NCI-H2196 (cell line): ENCODE results near the gene LHFPL5.

Source experiments
- DNase-seq: peaks from one replicate; lab custom pipeline; 2025; ENCODE audit not compliant: unreplicated experiment; lab: John Stamatoyannopoulos, UW

LHFPL5 gene

DNA sequence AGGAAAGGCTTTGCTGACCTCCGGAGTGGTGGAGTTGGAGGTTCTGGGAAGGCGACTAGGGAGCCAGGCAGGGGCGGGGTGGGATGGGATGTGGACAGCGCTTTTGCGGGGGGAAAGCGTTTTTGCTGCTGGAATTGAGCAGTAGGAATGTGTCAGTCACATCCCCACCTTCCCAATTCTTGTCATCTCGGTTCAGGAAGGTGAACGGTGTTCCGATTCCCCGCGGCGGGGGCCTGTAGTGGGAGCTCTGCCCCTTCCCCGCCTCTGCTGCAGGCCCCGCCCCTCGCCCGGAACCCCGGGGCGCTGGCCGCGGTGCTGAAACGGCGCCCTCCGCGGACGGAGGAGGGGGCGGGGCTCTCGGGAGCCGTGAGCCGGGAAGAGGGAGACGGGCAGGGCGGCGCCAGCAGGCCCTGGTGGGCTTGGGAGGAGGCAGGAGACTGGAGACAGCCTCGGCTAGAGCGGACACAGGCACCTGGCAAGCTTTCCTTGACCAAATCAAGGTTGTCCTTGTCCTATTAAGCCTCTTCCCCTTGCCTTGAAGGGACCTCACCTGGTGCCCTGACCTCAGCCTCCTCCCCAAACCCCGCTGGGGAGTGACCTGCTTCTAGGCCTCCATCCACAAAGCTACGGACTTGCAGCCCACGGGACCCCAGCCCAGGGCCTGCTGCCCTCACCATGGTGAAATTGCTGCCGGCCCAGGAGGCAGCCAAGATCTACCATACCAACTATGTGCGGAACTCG, at the start of gene LHFPL5:
TSS of gene LHFPL5 (plus strand) at position 357 of the 741 bp plus-strand sequence. CDS start at position 676, 319 bp downstream.
- peak; percentile 87 for DNase-seq

DNA sequence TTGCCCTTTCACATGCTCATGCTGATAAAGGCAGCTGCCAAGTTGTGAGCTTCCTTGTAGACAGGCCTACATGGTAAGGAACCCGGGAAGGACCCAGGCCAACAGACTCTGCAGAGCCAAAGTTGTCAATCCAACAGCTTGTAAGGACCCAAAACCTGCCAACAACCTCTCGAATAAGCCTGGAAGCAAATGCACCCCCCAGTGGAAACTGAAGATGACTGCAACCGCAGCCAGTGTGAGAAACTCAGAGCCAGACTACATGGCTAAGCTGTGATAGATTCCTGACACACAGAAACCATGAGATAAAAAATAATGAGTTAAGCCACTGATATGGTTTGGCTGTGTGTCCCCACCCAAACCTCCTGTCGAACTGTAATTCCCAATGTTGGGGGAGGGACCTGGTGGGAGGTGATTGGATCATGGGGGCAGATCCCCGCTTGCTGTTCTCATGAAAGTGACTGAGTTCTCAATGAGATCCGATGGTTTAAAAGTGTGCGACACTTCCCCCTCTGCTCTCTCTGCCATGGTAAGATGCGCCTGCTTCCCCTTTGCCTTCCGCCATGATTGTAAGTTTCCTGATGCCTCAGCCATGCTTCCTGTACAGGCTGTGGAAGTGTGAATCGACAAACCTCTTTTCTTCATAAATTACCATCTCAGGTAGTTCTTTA, 47.6 kb upstream of the LHFPL5 start:
- no peak for DNase-seq

DNA sequence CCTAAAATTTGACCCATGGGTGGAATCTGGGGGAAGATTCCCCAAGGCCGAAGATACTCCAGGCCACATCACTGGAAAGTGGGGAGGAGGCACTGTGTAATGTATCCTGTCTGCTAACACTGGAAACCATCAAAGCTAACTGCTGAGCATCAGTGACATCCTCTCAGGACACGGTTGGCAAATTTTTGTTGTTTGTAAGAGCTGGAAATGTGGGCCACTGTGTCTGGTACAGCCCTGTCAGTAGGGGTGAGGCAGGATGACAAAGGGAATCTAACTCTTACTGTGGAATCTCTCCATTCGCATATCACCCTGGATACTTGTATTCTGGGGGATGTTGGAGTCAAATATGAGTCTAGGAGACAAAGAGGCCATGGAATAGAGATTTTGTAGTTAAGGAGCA, 45.7 kb upstream of the LHFPL5 start:
- DNase-seq: no peak

DNA sequence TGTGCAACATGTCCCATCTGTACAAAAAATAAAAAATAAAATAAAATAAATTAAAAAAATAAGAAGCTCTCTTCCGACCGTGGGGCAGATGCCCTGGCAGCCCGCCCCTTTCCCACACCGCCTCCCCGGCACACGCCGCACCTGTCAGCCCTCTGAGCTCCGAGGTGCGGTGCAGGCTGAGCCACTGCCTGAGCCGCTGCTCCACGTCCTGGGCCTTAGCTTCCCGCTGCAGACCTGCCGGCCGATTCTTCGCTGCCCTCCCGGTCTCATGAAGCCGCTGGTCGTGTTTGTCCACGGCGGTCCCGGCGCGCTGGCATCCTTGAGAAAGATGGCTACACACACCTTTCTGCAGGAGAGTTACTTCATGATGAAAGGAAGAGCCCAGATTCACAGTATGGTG, 39.4 kb upstream of the LHFPL5 start:
- no peak for DNase-seq

DNA sequence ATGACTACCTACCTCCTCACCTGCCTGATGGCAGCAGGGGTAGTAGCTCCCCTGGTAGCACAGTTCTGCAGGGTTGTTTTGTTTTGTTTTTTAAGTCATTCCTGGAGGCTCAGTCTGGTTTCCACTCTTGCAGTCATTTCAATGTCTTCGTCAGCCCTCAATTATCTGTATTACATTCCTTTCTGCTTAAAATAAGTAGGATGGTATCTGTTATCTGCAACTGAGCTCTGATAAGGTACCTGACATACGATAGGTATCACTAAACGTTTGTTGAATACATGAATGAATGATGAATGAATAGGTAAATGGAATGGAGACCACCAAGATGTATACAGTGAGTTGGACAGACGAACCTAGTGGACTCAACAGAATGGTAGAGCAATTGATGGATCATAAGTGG, 35.9 kb upstream of the LHFPL5 start:
- DNase-seq: no peak

DNA sequence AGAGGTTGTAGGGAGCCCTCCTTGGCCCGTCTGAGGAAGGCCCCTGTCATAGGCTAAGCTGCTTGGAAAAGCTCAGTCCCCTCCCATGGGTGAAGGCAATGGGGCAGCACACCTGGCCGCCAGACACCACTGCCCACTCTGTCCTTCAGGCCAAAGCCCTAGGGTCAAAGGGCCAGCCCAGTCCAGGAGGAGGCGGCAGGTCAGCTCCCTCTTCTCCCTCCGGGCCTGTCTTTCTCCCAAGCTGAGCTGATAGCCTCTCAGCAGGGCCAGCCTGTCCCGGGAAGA, 33.9 kb upstream of the LHFPL5 start:
- DNase-seq: no peak

DNA sequence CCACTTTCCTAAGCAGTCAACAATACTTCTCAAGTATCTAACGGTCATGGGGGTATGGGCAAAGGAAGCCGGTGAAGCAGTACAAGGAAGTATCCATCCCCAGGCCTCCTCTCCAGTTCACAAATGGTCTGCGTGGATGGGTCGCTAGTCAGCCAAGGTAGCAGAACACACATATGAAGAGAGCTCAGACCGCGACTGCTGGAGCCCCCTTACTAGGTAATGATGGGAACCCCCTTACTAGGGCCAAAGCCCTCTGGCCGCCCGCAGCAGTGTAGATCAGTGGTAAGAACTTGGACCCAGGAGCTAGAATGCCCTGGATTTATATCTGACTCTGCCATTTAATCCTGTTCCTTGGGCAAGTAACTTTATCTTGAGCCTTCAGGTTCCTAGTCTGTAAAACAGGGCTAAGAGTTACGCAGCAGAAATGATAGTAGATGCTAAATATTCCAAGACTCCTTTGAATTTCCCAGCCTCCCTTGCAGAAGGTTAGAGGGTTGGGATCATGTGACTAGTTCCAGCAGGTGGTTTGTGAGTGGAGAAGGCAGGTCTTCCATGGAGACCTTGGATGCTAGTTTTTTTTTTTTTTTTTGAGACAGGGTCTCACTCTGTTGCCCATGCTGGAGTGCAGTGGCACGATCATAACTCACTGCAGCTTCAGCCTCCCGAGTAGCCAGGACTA, 30.9 kb upstream of the LHFPL5 start:
- no peak for DNase-seq

DNA sequence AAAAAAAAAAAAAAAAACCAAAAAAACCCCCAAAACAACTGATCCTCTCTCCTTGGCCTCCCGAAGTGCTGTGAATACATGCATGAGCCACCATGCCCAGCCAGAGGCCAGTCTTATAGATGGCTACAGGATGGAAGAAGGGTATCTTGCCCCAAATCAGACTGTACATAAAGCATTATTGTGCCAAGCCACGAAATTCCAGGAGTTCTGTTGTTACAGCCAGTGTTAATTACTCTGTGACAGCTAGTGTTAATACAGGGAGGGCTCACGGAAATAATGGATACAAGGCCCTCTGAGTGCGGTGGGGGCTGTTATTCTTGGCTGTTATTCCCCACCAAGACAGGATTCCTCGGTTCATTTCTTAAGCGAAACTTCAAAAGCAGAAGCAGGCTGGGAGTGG, 30.1 kb upstream of the LHFPL5 start:
- DNase-seq: no peak

DNA sequence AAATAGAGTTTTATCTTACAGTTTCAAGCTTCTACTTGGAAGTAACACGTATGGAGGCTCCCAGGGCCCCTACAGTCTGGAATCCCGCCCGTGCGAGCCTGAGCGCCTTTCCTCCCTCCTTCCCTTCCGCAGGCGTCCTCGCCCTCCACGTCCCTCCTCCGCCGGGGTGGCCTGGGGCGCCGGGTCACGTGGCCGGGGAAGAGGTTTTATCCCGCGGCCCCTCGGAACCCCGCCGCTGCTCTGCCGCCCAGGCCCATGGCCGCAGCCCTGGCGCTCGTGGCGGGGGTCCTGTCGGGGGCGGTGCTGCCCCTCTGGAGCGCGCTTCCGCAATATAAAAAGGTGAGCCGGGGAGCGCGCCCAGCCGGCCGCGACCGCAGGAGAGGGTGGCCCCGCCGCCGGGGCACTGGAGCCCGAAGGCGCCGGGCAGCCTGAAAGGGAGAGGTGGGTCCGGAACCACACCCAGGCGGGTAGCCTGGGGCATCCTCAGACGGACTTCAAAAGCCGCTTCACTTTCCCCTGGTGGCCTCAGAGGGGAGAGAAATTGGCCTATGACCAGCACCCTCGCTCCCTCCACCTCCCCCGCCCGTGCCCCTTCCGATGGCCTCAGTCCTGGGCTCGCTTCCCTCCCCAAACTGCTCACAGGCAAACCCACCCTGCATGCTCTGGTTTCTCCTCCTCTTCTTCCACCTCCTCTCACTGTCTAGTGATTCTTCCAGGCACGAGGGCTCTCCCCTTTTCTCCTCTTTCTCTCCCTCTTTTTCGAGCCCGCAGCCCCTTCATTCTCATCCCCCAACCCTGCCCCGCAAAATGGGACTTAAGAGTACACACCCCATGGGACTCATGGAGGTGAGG, 28.6 kb upstream of the LHFPL5 start, which contains the start of gene CLPSL2:
TSS of gene CLPSL2 (plus strand) at position 235 of the 852 bp plus-strand sequence. CDS start at position 256, 21 bp downstream.
- DNase-seq: no peak

DNA sequence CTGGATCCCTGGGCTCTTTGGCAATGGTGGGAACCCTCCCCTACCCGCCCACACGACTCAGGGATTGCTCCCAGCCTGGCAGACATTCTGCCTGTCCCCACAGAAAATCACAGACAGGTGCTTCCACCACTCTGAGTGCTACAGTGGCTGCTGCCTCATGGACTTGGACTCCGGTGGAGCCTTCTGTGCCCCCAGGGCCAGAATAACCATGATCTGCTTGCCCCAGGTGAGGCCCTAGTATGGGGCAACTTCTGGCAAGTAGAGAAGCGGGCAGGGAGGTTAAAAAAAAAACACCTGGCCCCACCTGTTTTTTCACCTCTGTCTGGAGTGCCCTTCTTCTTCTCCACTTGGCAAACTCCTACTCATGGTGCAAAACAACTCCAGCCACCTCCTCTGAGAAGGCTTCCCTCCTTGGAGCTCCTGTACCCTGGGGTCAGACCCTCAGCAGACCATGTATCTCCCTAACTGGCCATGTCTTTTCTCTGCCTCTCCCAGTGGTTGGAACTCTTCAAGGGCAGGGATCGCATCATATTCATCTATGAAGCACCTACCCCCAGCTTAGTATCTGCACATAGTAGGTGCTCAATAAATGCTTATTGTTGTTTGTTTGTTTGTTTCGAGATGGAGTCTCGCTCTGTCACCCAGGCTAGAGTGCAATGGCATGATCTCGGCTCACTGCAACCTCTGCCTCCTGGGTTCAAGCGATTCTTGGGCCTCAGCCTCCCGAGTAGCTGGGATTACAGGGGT, 27.6 kb upstream of the LHFPL5 start:
- no peak for DNase-seq

DNA sequence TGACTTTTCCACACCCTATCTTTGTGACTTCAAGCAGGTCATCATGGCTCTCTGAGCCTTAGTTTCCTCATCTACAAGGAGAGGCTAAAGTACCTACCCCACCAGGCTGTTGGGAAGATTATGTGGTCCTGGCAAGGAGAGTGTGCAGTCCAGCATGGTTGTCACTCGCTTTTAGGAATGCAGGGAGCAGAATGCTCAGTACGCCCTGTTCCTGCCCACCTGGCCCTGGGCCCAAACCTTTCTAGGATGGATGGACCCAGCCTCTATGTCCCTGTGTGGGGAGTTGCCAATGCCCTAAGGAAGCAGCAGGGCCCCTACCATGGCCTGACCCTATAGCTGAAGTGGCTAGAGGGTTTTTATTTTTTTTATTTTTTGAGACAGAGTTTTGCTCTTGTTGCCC, 26.7 kb upstream of the LHFPL5 start:
- DNase-seq: no peak

DNA sequence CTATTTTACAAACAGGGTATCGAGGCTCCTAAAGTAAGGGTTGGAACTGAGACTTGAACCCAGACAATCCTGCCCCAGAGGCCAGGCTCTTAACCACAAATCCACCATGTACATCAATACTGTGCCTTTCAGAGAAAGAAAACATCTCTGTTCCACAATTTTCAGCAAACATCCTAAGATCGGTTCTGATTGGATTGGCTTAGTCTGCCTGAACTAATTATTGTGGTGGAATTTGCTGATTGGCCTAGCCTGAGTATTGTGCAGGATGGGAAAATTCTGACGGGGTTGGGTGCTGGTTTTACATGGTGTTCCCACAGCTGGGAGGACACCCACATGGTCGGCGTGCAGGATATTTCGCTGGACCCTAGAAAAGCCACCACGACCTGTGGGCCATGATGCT, 24.4 kb upstream of the LHFPL5 start, which contains the start of gene CLPSL1:
TSS of gene CLPSL1 (plus strand) at position 301 of the 400 bp plus-strand sequence. CDS start at position 393, 92 bp downstream.
- DNase-seq: no peak

DNA sequence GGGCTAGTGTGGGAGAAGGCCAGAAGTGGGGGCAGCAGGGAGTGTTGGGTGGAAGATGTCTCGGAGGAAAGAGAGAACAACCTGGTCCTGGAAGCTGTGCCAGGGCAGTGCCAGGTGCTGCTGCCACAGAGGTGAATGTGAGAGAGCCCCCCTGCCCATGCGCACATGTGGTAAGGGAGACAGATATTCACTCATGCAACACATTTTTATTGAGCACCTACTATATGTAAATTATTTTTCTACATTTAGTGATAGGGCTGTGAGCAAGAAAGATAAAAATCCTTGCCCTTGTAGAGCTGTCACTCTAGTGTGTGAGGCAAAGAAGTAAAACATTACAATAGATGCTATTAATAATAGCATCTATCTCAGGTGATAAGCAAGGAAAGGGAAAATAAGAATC, 23.9 kb upstream of the LHFPL5 start:
- DNase-seq: no peak

DNA sequence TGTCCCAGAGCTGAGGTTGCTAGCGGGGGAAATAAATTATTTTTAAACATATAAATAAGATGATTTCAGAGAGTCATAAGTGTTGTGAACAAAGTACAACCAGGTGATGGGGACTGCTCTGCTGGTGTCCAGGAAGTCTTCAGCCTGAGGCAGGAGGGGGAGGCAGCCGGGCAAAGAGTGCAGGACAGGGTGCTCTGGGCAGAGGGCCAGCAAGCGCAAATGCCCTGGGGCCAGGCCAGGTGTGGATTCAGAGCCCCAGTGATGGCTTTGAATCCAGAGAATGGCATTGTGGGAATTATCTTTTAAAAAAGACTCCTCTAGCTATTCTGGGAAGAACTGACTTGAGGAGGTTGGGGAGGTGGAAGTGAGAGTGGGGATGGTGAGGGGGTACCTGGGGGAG, 22.7 kb upstream of the LHFPL5 start:
- DNase-seq: peak; percentile 27

DNA sequence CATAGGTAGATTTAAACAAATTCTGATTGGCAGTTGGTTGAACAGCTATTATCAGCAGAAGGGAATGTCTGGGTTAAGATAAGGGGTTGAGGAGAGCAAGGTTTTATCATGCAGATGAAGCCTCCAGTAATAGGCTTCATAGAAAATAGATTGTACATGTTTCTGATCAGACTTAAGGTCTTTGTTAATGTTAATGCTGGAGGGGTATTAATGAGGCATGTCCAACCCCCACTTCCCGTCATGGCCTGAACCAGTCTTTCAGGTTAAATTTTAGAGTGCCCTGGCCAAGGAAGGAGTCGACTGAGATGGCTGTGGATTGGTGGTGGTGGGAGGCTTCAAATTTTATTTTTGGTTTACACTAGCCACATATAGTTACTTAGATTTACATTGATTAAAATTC, 21.0 kb upstream of the LHFPL5 start:
- no peak for DNase-seq

DNA sequence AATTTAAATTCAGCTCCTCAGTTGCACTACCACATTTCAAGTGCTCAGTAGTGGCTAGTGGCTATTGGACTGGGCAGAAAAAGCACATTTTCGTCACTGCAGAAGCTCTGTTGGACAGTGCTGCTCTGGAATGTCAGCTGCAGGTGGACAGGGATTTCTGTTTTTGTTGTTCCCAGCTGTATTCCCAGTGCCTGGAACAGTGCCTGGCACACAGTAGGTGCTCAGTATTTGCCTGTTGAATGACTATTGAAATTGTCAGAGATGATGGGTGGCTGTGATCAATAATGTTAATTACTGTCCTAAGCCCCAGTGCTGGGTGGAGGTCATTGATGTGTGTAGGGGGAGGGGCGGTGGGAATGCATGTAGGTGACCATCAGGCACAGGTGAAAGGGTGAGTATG, 18.9 kb upstream of the LHFPL5 start:
- no peak for DNase-seq

DNA sequence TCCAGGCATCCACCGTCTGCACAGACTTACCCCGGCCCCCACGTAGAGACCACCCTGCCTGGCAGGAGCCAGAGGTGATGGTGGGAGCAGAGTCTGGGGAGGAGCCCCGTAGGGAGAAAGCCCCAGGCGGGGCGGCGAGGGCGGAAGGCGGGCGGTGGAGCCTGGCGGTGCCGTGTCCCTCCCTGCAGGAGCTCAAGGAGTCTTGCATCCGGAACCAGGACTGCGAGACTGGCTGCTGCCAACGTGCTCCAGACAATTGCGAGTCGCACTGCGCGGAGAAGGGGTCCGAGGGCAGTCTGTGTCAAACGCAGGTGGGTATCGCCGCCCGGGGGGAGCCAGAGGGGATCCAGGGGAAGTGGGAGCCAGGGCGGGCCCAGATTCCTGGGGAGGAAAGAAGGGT, 18.3 kb upstream of the LHFPL5 start:
- no peak for DNase-seq

DNA sequence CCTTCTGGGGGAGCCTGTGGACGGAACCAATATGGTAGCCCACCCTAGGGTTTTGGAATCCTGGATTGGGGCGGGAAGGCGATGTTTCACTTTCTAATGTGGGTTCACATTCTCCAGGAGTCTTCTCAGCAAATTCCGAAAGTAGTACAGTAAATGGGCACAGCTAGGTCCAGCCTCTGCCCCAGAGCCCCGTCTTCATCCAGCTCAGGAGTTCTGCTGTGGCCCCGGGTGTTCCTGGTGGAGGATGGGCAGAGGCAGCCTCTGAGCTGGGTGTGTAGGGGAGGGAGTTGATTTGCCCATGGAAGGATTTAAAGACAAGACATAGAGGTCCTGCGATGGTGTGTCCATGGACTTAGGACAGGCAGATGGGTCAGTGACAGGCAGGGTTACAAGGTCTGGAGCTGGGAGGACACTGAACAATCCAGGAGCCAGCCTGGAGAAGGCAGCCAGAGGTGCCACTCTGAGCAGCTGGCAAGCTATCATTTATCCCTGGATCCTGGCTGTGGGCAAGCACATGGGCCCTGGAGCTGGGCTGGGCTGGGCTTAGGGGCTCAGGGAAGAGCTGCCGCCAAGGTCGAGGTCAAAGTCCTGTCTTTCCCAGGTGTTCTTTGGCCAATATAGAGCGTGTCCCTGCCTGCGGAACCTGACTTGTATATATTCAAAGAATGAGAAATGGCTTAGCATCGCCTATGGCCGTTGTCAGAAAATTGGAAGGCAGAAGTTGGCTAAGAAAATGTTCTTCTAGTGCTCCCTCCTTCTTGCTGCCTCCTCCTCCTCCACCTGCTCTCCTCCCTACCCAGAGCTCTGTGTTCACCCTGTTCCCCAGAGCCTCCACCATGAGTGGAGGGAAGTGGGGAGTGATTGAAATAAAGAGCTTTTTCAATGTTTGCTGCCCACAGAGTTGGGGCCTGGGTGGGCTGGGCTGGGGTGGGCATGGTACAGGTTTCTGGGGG, 17.6 kb upstream of the LHFPL5 start:
- no peak for DNase-seq

DNA sequence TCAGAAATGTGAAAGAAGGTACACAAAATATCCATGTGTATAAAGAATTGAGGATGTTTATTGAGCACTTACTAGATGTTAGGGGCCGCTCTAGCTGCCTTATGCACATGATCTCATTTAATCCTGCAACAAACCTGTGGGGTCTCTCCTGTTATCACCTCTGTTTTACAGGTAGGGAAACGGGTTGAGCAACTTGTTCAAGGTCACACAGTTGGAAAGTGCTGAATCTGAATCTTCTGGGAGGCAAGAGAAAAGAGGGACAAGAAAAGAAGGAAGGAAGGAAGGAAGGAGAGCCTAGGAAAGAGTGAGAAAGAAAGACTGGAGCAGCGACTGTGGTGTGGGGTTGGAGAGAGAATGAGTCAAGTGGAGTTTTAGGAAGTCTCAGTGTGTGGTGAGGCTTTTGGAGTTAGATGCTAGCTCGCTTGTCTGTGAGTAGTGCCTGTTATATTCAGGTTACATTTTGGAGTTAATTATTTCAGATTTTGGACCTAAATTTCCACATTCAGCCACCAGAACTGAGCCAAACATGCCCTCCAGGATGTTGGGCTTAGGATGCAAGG, 16.6 kb upstream of the LHFPL5 start:
- DNase-seq: no peak
